Neural progenitor cell (in vitro differentiated cells): ENCODE results near the gene SLC16A12. TPM values are rescaled to one million over a fixed set of nuclear protein-coding genes. Genes with fewer than 3 reads are reported as not detected.

Source experiments
- DNase-seq: peaks from one replicate; pipeline ENCODE4 v3.0.0-alpha.2; 2016; ENCODE audit warnings: low spot score
- H2AFZ ChIP-seq: fragments of 200-600 bp; sonication (generic); replicated peaks from 2 replicates; pipeline ENCODE4 v1.6.1; 2016; ENCODE audit warnings: antibody characterized with exemption
- H3F3A ChIP-seq: fragments of 200-600 bp; sonication (generic); 2 replicates; pipeline ENCODE4 v1.6.1; 2016; ENCODE audit warnings: antibody characterized with exemption, low read depth
- H3K27ac ChIP-seq: fragments of 200-600 bp; sonication (generic); 2 replicates; pipeline ENCODE4 v1.5.1; 2016; ENCODE audit warnings: mild to moderate bottlenecking
- H3K27me3 ChIP-seq: fragments of 200-600 bp; sonication (generic); 2 replicates; pipeline ENCODE4 v1.6.1; 2016; ENCODE audit warnings: mild to moderate bottlenecking, moderate library complexity
- H3K36me3 ChIP-seq: fragments of 200-600 bp; sonication (generic); 2 replicates; pipeline ENCODE4 v1.5.1; 2016
- H3K4me1 ChIP-seq: fragments of 200-600 bp; sonication (generic); 2 replicates; pipeline ENCODE4 v1.6.1; 2016; ENCODE audit warnings: mixed run types
- H3K4me2 ChIP-seq: fragments of 200-600 bp; sonication (generic); 2 replicates; pipeline ENCODE4 v1.6.1; 2016
- H3K4me3 ChIP-seq: fragments of 200-600 bp; sonication (generic); 2 replicates; pipeline ENCODE4 v1.5.1; 2016
- H3K79me2 ChIP-seq: fragments of 200-600 bp; sonication (generic); 2 replicates; pipeline ENCODE4 v1.6.1; 2016; ENCODE audit warnings: low read depth
- H3K9ac ChIP-seq: fragments of 200-600 bp; sonication (generic); 2 replicates; pipeline ENCODE4 v1.6.1; 2016
- H3K9me3 ChIP-seq: fragments of 200-600 bp; sonication (generic); 2 replicates; pipeline ENCODE4 v1.5.1; 2016; ENCODE audit warnings: low read depth
- H4K20me1 ChIP-seq: fragments of 200-600 bp; sonication (generic); 2 replicates; pipeline ENCODE4 v1.6.1; 2016; ENCODE audit warnings: low read depth
- H3K27ac Mint-ChIP-seq: 3 replicates; pipeline ENCODE4 v1.8.0; 2021; ENCODE audit warnings: mixed read lengths
- H3K27me3 Mint-ChIP-seq: 2 replicates; pipeline ENCODE4 v1.8.0; 2022; ENCODE audit warnings: low read depth, mild to moderate bottlenecking, inconsistent platforms, moderate library complexity, mixed read lengths; ENCODE audit not compliant: insufficient read depth
- H3K36me3 Mint-ChIP-seq: 3 replicates; pipeline ENCODE4 v1.8.0; 2021; ENCODE audit warnings: mixed read lengths
- H3K4me1 Mint-ChIP-seq: 3 replicates; pipeline ENCODE4 v1.8.0; 2021; ENCODE audit warnings: mixed read lengths
- H3K4me3 Mint-ChIP-seq: 3 replicates; pipeline ENCODE4 v1.8.0; 2021; ENCODE audit warnings: mild to moderate bottlenecking, moderate library complexity, mixed read lengths
- H3K9me3 Mint-ChIP-seq: 3 replicates; pipeline ENCODE4 v1.8.0; 2020; ENCODE audit warnings: mixed read lengths
- EZH2 ChIP-seq: fragments of 200-600 bp; sonication (generic); IDR thresholded peaks from 2 replicates; pipeline ENCODE4 v1.6.1; 2017; ENCODE audit warnings: antibody characterized with exemption, mild to moderate bottlenecking, moderate library complexity
- EZH2phosphoT487 ChIP-seq: fragments of 200-600 bp; sonication (generic); IDR thresholded peaks from 2 replicates; pipeline ENCODE4 v1.6.1; 2017; ENCODE audit warnings: antibody characterized with exemption
- total RNA-seq: library from RNA; depleted of rRNA; stranded (reverse); fragments of >200 nt; gene quantifications from 2 replicates; pipeline ENCODE4 v1.2.3, GENCODE V29; 2015; ENCODE audit warnings: low replicate concordance
- TF ChIP-seq, protein P1 (sequence below): fragments of 200-600 bp; sonication (generic); IDR thresholded peaks from 2 replicates; pipeline ENCODE4 v1.5.1; 2017; ENCODE audit warnings: antibody characterized with exemption, mild to moderate bottlenecking

The SLC16A12 gene
- total RNA-seq, 1 donor from 2014 or later: not detected

DNA sequence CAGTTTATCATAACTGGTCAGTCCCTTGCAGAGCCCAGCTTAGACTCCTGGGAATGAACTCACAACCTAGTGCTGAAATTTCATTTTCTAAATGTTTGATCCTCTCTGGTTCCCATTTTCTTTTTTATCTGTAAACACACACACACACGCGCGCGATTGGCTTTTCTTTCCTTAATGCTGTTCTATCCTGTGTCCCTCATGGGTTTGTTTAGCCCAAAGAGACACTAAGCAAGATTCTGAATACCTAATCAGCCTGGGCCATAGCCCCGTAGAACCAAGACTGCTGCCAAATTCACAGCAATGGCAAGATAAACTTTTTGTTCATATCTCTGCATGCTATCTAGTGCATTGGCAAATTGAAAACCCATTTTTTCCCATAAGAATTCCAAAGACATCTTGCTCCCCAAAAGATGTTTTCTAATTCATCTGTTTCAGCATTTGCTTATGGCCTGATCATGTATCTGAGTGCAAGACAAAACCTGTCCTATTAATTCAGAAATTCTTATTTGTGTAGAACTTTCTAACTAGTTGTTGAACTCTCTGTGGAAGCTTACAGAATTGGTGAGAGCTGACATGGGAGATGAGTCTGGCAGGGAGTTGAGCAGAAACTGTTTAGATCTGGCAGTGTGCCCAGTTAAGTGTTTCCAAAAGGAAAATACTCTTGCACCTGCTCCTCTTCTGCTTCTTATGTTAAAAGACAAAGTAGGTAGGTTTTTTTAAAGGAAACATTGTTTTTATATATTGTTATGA lies 144.7 kb downstream of the SLC16A12 start:
- Histone ChIP-seq H3K4me3 (no peak overlapping the region), H3K9me3 (no peaks in the 10 kb centered on the region), H3F3A (no peaks in the 10 kb centered on the region), H2AFZ (no peak overlapping the region), H4K20me1 (no peaks in the 10 kb centered on the region), H3K4me1 (peaks cover 10% of the 10 kb centered on the region), H3K27ac (no peak overlapping the region), H3K27me3 (no peaks in the 10 kb centered on the region), H3K79me2 (no peaks in the 10 kb centered on the region), H3K36me3 (no peaks in the 10 kb centered on the region), H3K9ac (no peak overlapping the region), H3K4me2 (no peak overlapping the region)
- no peaks in the 10 kb centered on the region for H3K27me3 Mint-ChIP-seq
- TF ChIP-seq EZH2phosphoT487 (no peak), EZH2 (no peak)
- TF ChIP-seq, protein P1, sequence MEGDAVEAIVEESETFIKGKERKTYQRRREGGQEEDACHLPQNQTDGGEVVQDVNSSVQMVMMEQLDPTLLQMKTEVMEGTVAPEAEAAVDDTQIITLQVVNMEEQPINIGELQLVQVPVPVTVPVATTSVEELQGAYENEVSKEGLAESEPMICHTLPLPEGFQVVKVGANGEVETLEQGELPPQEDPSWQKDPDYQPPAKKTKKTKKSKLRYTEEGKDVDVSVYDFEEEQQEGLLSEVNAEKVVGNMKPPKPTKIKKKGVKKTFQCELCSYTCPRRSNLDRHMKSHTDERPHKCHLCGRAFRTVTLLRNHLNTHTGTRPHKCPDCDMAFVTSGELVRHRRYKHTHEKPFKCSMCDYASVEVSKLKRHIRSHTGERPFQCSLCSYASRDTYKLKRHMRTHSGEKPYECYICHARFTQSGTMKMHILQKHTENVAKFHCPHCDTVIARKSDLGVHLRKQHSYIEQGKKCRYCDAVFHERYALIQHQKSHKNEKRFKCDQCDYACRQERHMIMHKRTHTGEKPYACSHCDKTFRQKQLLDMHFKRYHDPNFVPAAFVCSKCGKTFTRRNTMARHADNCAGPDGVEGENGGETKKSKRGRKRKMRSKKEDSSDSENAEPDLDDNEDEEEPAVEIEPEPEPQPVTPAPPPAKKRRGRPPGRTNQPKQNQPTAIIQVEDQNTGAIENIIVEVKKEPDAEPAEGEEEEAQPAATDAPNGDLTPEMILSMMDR: no peak
- no peaks in the 10 kb centered on the region for H3K9me3 Mint-ChIP-seq
- no peak for DNase-seq
- no peaks in the 10 kb centered on the region for H3K36me3 Mint-ChIP-seq
- H3K27ac Mint-ChIP-seq: no peak overlapping the region
- peaks cover 12% of the 10 kb centered on the region for H3K4me1 Mint-ChIP-seq
- no peak overlapping the region for H3K4me3 Mint-ChIP-seq

DNA sequence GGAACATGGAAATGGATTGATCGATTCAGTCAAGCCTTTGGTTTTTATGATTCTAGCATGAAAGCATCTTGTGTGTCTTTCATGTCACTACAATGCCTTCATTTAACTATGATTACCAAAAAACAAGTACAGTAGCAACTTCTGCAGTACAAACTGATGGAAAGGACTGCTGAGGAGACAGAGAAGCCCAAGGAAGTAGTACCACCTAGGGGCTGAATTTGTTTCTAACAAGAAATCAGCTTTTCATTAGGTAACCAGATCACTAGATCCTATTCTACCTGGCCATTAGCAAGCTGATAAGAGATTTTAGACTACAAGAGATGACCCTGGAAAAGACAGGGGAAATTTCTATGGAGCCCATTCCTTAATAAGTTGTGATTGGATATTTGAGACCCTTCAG lies 146.1 kb downstream of the SLC16A12 start:
- Mint-ChIP-seq H3K27me3 (no peaks in the 10 kb centered on the region), H3K4me1 (peaks cover 12% of the 10 kb centered on the region), H3K4me3 (no peak overlapping the region), H3K9me3 (no peaks in the 10 kb centered on the region), H3K27ac (no peak overlapping the region), H3K36me3 (no peaks in the 10 kb centered on the region)
- H3K9ac ChIP-seq: no peak overlapping the region
- no peaks in the 10 kb centered on the region for H3K9me3 ChIP-seq
- TF ChIP-seq EZH2phosphoT487 (no peak), EZH2 (no peak)
- TF ChIP-seq, protein P1: peak; percentile 39
- H3K4me1 ChIP-seq: peaks cover 10% of the 10 kb centered on the region
- H2AFZ ChIP-seq: no peak overlapping the region
- no peaks in the 10 kb centered on the region for H3K36me3 ChIP-seq
- H3K4me3 ChIP-seq: no peak overlapping the region
- H4K20me1 ChIP-seq: no peaks in the 10 kb centered on the region
- no peaks in the 10 kb centered on the region for H3K79me2 ChIP-seq
- H3K27me3 ChIP-seq: no peaks in the 10 kb centered on the region
- H3F3A ChIP-seq: no peaks in the 10 kb centered on the region
- H3K27ac ChIP-seq: no peak overlapping the region
- peak; percentile 11 for DNase-seq
- no peak overlapping the region for H3K4me2 ChIP-seq

DNA sequence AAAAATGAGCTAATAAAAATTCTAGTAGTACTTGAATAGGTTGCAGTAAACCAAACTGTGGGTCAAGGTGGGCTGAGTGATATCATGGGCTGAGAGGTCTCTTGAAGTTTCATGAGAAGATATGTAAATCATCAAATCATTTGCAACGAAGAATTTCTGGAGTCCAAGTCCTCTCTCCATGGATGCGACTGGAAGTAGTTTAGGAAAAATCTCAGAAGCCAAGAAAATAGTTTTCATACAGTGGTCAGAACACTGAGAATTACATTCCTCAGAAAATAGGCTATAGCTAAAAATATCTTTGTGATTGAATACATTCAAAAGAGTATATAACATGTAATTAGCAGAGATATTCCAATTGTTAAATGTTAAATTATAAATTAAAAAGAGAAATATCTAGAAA lies 146.6 kb downstream of the SLC16A12 start:
- Mint-ChIP-seq H3K4me1 (peaks cover 12% of the 10 kb centered on the region), H3K36me3 (no peaks in the 10 kb centered on the region), H3K27ac (no peak overlapping the region), H3K27me3 (no peaks in the 10 kb centered on the region), H3K4me3 (no peak overlapping the region), H3K9me3 (no peaks in the 10 kb centered on the region)
- Histone ChIP-seq H3F3A (no peaks in the 10 kb centered on the region), H3K36me3 (no peaks in the 10 kb centered on the region), H3K27me3 (no peaks in the 10 kb centered on the region), H3K4me3 (no peak overlapping the region), H3K4me2 (no peak overlapping the region), H3K27ac (no peak overlapping the region), H3K9ac (no peak overlapping the region), H2AFZ (no peak overlapping the region), H4K20me1 (no peaks in the 10 kb centered on the region), H3K4me1 (peaks cover 10% of the 10 kb centered on the region), H3K9me3 (no peaks in the 10 kb centered on the region), H3K79me2 (no peaks in the 10 kb centered on the region)
- DNase-seq: no peak
- TF ChIP-seq, protein P1: no peak
- TF ChIP-seq EZH2phosphoT487: no peak
- no peak for TF ChIP-seq EZH2
